Measurements from ENCODE around the gene GPC5.
"Not testable (repeated sequence)": the region's sequence is repeated elsewhere in the genome, so short reads cannot be mapped to it uniquely, and the experiment has no call there.

Gene GPC5

GRCh38 chr13:92735909-92736308 lies 1337.5 kb downstream of the GPC5 start:
- DNase-seq (ENCODE audit: low read depth in 3 of 3): no peak

- no peak for DNase-seq (ENCODE audit: low read depth in 3 of 3)
These were observed 1340.9 kb downstream of the GPC5 start for GRCh38 chr13:92739306-92739818.

- DNase-seq (ENCODE audit: low read depth in 3 of 3): no peak
These were observed 1345.6 kb downstream of the GPC5 start for GRCh38 chr13:92743992-92744391.

GRCh38 chr13:92745258-92745657 lies 1346.8 kb downstream of the GPC5 start:
- DNase-seq (ENCODE audit: low read depth in 3 of 3): no peak

GRCh38 chr13:92752705-92753104 lies 1354.3 kb downstream of the GPC5 start:
- DNase-seq (ENCODE audit: low read depth in 3 of 3): not testable (repeated sequence)

- no peak for DNase-seq (ENCODE audit: low read depth in 3 of 3)
These were observed 1363.3 kb downstream of the GPC5 start for GRCh38 chr13:92761710-92762109.

- DNase-seq (ENCODE audit: low read depth in 3 of 3): no peak
These were observed 1369.0 kb downstream of the GPC5 start for GRCh38 chr13:92767468-92767867.

- no peak for DNase-seq (ENCODE audit: low read depth in 3 of 3)
These were observed 1370.2 kb downstream of the GPC5 start for GRCh38 chr13:92768602-92769001.

- no peak for DNase-seq (ENCODE audit: low read depth in 3 of 3)
These were observed 1370.6 kb downstream of the GPC5 start for GRCh38 chr13:92769046-92769445.

GRCh38 chr13:92775658-92776057 lies 1377.2 kb downstream of the GPC5 start:
- no peak for DNase-seq (ENCODE audit: low read depth in 3 of 3)

GRCh38 chr13:92781965-92782690 lies 1383.7 kb downstream of the GPC5 start:
- no peak for DNase-seq (ENCODE audit: low read depth in 3 of 3)

GRCh38 chr13:92802776-92803175 lies 1404.4 kb downstream of the GPC5 start:
- no peak for DNase-seq (ENCODE audit: low read depth in 3 of 3)

- no peak for DNase-seq (ENCODE audit: low read depth in 3 of 3)
These were observed 1405.9 kb downstream of the GPC5 start for GRCh38 chr13:92804346-92804745.

- DNase-seq (ENCODE audit: low read depth in 3 of 3): no peak
These were observed 1406.5 kb downstream of the GPC5 start for GRCh38 chr13:92804926-92805325.

GRCh38 chr13:92805766-92806165 lies 1407.3 kb downstream of the GPC5 start:
- DNase-seq (ENCODE audit: low read depth in 3 of 3): no peak

GRCh38 chr13:92806215-92806614 lies 1407.8 kb downstream of the GPC5 start:
- no peak for DNase-seq (ENCODE audit: low read depth in 3 of 3)

- no peak for DNase-seq (ENCODE audit: low read depth in 3 of 3)
These were observed 1408.9 kb downstream of the GPC5 start for GRCh38 chr13:92807353-92807752.

GRCh38 chr13:92807966-92808365 lies 1409.5 kb downstream of the GPC5 start:
- no peak for DNase-seq (ENCODE audit: low read depth in 3 of 3)

- no peak for DNase-seq (ENCODE audit: low read depth in 3 of 3)
These were observed 1422.9 kb downstream of the GPC5 start for GRCh38 chr13:92821324-92821723.

GRCh38 chr13:92823059-92823458 lies 1424.6 kb downstream of the GPC5 start:
- no peak for DNase-seq (ENCODE audit: low read depth in 3 of 3)

- DNase-seq (ENCODE audit: low read depth in 3 of 3): no peak
These were observed 1427.6 kb downstream of the GPC5 start for GRCh38 chr13:92825938-92826596.

- no peak for DNase-seq (ENCODE audit: low read depth in 3 of 3)
These were observed 1429.1 kb downstream of the GPC5 start for GRCh38 chr13:92827503-92827902.

GRCh38 chr13:92829930-92830329 lies 1431.5 kb downstream of the GPC5 start:
- no peak for DNase-seq (ENCODE audit: low read depth in 3 of 3)
